Activated effector memory CD4-positive, alpha-beta T cell treated with Interleukin-2 at 50 U/mL for 16 hours (primary cell): Measurements from ENCODE around the gene CRIM1.

ENCODE experiments used
- DNase-seq: peaks from one replicate; pipeline ENCODE4 v3.0.0-alpha.2; 2020

Gene CRIM1

DNA sequence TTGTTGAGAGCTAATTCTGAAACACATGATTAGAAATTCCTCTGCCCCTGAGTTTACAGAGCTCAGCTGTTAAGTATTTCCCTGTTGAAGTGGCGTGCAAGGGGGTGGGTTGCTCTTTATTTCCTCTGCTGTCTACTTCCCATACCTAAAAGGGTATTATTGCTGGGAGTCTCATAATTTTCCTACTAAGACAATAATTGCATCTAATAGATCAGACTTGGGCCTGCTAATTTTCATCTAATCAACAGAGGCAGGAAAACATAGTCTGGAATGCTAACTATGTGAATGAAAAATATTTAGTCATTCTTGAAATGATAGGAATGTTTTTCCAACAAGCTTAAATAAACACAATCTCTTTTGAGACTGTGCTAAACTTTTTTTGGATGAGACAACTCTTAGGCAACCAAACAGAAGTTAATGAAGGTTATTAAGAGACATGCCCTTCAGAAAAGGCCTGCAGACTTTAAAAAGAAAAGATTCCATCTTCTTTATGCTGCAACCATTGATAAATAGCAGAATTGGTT lies 131.0 kb downstream of the CRIM1 start:
- no peak for DNase-seq

DNA sequence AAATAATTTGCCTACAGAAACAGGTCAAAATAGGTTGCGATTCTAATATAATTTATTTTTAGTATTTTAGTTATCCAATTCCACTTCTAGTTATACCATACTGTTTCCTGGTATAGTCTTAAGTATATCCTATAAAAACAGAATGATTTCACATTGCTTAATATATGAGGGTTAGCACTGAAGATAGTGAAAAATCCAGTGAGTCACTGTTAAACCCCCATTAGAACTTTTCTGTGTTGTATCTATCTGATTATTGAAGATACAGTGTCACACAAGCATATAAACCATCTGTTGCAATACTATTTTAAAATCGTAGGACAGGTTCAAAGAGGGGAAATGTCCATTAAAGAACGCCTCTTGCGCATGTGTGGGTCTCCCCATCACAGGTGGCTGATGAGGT lies 132.4 kb downstream of the CRIM1 start:
- DNase-seq: no peak

DNA sequence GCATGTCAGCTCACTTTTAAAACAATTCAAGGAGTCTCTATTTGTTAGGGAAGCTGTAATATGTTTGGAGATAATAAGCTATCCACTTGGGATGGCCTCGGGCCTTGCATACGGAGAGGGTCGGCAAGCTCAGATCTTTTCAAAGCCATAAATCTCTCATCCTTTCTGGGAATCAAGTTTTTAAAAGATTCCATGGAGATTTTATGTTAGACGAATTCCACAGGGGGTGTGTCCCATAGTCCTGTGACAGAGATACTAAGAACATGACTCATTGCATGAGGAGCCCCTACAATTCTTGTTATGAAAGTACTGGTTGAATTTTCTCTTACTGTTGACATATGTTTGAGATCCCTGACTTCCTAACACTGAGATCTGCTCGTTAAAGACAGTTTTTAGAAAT lies 133.7 kb downstream of the CRIM1 start:
- DNase-seq: no peak

DNA sequence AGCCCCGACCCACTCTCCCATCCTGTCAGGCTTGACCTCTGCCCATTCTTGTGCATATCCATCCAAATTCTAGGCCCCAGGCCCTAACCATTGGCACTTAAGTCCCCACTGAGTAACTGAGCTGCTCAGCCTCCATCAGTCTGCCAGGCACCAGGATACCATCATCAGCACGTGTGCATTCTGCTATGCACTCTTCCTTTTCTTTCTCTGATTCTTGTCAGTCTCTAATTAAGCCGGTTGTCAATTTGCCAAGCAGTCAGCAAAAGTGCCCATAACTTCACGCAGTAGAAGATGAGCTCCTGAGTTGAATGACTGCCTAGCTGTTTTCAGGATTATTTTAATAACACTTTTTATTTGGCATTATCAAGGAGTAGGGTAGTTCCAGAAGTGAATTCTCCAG lies 135.2 kb downstream of the CRIM1 start:
- no peak for DNase-seq

DNA sequence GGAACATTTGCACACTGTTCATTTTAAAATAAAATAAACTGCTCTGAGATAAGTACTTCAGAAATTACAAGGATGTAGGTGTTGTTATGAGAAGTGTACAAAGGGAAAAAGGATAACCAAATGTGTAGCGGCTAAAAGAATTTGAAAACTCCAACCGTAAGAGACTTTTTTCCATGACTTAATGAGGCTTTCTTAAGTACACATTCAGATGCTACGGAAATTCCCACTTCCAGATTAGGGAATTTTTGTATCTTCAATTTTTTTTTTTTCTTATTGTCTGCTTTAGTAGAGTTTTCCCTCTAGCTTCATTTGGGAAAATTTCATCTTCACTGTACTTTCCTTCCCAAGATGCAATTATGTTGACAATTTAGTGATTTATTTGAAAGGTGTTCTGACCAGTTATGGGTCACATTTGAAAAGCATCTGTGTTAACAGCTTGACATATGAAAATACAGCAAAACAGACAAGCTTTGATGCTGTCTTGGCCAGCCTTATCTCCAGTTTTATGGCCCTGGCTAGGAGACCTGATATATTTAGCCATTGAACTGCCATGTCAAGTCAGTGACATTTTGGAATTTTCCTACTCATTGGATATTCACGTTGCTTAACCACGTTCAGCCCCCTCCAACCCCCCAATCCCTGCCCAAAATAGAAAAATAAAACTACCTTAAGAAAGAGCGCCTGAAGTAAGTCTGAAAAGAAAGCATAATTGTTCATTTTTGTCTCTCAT lies 136.8 kb downstream of the CRIM1 start:
- DNase-seq: no peak

DNA sequence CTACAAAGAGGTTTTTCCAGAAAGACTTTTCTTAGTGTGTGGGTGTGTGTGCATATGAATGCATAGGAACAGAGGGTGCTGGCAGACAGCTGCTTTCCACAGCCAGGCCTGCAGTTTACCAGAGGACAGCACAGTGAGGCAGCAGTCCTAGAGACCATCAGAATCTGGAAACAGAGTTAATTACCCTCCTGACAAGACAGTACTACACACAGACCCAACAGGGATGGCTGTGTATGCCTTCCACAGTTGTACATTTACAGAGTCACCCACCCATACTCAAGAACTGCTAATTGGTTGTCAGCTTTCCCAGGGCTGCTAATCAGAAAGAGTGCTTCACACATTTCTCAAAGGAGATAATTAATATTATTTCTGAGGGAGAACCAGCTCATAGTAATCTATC lies 137.7 kb downstream of the CRIM1 start:
- no peak for DNase-seq

DNA sequence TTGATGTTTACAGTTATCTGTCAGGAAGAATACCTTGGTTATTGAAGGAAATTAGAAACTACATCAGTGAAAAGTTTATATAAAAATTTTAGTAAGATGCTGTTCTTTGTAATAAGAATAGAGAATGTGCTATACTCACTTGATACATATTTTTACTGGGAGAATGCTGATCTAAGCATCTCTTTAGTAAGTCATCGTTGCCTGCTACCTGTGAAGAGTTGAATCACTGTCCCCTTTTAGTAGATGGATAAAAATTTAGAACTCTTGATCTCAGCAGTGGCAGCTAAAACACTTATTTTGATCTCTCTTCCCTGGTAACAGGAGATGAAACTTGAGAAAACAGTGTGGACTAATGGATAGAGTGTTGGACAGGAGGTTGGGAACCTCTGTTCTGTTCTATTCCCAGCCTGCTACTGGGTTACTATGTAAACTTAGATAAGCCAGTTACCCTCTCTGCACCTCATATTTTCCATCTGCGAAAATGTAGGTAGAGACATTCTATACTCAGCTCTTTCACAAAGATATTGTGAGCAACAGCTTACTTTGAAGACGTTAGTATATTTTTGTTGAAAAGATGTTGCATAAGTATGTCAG lies 142.1 kb downstream of the CRIM1 start:
- DNase-seq: no peak

DNA sequence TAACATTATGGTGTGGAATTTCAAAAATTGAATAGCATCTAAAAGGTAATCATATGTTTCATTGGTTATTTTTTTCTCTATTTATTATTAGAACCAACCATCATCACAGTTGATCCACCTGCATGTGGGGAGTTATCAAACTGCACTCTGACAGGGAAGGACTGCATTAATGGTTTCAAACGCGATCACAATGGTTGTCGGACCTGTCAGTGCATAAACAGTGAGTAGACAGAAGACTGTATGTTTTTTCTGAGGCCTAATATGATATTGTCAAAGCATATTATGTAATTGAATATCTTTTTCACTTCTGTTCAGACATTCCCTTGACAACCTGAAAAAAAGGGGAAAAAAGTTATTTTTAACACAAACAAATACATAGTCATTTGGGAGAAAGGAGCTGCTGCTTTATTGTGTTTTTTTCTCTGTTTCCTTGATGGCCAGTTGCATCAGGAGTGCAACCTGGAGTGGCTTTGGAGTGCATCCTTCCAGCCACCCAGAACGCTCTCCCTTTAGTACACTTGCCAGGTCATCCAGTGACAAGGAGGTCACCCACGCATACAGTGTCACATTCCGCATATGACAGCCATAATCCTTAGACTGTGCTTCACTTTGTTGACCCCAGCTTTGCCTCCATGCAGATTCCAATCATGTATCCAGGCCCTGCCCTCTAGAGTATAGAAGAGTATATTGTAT lies 143.7 kb downstream of the CRIM1 start:
- DNase-seq: no peak

DNA sequence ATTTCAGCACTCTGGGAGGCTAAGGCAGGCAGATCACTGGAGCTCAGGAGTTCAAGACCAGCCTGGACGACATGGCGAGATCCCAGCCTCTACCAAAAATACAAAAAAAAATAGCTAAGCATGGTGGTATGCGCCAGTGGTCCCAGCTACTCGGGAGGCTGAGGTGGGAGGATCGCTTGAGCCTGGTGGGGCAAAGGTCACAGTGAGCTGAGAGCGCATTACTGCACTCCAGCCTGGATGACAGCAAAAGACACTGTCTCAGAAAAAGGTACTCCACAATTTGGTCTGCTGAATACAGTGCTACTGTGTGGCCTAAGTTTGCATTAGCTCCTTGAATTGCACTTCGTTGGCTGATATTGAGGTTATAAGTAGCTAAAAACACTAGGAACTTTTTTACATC lies 144.5 kb downstream of the CRIM1 start:
- DNase-seq: no peak

DNA sequence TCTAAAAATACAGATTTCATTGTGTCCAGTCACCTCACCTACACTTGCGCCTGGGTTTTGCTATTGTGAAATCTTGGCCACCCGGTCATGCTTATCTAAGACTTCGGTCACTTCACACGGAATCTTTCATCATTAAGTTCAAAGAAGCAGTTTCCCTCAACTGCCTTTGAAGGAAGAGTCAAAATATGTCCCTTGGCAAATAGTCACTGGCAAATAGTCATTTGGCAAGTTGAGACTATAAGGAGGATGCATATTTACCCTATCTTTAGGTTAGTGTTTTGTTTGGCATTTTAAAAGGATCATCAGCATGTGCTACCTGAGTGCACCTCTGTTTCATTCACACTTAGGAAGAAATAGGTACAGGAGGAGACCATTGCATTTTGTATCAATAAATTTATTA lies 146.5 kb downstream of the CRIM1 start:
- DNase-seq: no peak

DNA sequence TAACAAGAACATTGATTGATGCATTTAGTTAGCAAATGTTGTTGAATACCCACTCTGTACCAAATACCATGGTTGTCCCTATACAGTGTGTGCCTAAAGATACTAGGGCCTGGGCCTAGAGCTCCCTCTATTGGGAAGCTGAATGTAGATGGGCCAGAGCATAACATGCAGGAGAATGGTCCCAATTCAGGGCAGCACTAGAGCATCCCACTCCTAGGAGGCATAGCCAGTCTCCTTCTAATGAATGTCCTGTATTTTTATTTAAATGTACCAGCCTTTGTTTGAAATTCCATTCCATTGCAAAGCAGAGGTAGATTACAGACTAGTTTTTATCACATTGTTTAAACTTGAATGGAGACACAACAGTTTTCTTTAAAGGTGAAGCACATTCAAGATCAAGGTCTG lies 151.8 kb downstream of the CRIM1 start:
- no peak for DNase-seq

DNA sequence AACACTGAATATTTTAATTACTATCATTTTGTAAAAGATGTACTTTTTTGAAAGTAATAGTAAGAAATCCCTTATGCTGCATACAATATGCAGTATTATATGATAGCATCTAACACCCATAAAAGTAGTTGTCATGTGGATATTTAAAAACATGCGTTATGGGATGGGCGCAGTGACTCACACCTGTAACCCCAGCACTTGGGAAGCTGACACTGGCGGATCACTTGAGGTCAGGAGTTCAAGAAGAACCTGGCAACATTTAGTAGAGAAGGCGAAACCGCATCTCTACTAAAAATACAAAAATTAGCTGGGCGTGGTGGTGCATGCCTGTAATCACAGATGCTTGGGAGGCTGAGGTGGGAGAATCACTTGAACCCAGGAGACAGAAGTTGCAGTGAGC lies 153.5 kb downstream of the CRIM1 start:
- DNase-seq: no peak

DNA sequence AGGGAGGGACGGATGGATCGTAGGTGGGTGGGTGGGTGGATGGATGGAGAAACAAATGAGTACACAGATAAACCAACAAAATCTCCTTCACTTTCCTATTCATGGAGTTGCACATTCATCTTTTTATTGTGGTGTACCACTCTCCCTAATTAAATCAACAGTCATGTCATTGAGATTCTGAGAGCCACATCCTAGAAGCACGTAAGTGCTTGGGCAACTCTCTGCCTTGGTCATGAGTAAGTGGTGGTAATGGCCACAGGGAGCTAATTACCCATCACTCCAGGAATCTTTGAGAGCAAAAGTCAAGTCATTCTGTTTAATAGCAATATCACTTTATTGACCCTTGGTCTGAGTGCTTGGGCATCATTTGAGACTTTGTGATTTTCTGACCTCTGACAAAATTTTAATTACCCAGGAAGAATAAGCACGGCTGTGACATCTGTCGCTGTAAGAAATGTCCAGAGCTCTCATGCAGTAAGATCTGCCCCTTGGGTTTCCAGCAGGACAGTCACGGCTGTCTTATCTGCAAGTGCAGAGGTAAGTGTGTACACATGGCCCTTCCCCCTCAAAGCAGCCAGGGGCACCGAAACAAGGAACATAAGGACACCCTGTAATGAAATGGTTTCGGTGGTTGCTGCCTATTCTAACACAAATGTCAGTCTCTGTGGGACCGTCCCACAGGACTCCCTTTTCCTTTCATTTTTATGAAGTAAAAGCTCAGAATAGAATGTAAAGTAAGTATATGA lies 156.5 kb downstream of the CRIM1 start:
- no peak for DNase-seq

DNA sequence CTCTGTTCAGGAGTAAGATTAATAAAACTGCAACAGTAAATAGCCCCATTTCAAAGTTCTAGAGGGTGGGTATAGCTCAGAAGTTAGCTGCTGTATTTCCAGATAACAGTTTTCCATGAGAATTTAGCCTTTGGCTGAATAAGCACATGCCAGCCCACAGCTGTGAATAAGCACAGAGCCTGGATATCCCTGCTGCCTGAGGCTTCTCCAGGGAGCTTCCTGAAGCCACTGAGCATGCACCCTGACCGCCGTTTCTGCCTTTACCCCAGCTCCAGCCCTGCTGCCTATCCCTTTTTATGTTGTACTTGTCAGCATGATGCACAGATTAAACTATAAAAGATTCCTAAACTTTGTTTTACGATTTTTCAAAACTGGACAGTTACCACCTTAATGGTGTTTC lies 157.1 kb downstream of the CRIM1 start:
- no peak for DNase-seq

DNA sequence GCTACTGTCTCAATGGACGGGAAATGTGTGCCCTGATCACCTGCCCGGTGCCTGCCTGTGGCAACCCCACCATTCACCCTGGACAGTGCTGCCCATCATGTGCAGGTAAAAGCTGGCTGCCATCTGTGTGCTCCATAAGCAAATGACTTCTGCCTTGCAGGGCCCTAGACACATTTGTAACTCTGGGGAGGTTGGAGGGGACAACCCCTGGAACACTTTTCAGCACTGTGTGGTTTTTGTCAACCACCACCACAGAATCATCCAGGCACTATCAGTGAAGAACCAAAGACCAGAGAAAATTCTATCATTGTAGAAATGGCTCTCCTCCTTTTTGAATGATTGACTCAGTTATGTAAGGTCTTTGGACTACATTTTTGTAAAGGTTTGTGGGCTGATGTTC lies 158.1 kb downstream of the CRIM1 start:
- no peak for DNase-seq

DNA sequence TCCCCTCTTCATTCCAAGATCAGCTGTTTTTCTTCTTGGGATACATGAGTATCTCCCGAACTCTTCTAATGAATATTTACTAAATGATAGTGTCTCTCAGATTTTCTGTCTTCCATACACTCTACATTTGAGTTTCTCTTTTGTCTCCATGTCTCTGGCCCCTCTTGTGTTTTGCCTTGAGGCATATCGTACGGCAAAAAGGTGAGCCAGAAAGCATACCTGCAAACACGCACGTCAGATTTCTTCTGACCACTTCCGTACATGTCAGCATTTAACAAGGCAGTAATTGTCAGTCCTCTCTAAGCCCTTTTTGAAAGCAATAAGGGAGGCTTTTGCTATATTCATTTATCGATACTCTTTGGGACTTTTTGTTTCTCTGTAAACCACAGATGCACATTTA lies 160.0 kb downstream of the CRIM1 start:
- no peak for DNase-seq

DNA sequence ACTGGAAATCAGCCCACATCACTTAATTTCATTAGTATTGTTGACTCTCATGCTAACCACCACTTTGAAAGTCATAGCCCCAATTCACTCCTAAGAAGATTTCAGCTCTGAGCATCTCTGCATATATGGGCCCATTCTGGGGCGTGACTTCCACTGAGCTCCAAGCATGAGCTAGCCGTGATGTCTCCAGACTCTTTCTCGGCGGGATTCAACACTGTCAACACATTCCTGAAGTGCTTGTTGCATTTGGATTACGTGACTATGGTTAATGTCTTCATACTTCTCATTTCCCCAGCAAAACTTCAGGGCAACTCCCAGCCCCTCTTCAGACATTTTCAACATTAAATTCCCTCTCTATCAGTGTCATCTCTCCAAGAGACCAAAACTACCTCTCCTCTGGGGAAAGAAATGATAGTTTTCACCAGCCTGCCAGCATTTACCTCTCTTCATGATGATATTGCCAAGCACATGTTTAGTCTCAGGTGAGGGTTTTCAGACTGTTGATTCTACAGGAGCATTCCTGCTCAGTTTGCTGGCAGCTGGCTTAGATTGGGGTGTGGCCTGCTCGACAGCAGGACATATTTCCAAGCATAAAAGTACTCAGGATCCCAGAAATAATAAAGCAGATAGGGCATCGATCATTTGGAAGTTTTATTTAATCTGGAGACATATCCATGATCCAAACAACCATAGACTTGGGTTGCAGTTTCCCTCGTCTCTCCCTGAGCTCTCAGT lies 160.7 kb downstream of the CRIM1 start:
- DNase-seq: no peak

DNA sequence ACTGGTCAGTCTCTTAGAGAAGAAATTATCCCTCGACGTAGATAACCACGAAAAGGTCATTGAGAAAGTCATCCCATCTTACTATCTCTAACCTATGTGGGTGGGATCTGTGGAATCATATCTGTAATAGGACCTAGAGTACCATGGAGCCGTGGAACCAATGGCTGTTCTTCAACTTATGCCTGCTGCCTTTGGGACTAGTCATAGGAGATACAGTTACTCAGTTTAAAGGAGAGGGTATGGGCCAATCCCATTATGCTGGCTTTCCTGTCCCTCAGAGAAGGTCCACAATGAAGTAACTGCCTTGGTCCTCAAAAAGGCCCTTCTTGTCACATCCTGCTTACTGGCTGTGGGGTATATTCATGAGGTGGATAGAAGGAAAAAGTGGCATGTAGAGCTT lies 164.9 kb downstream of the CRIM1 start:
- no peak for DNase-seq

DNA sequence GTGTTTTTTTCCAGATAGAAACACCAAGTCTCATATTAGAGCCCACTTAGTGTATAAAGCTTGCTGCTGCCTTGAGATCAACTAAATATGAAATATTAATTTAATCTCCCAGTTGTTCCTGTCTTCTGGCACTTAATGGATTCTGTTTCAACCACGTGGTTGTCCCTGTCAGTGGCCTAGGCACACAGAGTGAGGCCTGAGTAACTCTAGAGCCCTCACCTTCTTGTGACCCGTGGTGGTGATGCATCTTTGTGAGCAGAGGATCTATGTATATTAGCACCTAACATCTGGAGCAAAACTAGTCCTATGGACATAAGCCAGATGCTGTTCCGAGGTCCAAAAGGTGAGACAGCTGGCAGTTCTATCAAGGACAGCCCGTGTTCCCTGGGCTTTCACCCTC lies 167.6 kb downstream of the CRIM1 start:
- DNase-seq: no peak

DNA sequence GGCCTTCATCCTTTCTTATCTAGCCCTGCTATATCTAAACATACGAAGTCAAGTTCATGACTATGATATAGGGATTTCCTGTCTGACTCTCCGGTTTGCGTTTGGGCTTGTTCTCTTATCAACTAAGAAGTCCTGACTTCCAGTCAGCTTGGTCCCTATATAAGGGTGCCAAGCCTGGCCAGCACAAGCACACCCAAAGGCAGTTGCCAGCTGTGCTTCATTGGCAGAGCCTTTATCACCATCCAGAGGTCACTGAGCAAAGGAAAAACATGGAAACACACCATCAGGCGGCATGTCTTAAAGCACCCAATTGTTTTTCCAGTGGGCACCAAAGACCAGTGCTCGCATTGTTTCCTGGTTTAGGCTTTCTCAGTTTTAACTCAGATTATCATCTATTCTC lies 169.7 kb downstream of the CRIM1 start:
- no peak for DNase-seq

DNA sequence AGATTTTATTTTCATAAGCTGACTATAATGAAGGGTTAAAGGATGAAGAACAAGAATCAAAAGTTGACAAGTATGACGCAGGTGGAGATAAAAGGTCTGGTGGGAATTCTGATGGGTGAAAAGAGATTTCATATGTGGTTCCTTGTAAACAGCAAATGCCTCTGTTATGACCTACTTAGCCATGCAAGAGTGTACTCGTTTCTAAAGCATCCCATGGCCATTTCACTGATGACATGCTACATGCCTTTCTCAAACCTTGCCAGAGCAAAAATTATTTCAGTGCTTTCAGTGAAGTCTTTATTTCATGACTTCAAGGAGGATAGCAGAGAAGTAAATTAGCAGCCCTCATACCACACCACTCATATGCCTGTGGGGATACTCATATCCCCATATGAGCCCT lies 170.6 kb downstream of the CRIM1 start:
- no peak for DNase-seq

DNA sequence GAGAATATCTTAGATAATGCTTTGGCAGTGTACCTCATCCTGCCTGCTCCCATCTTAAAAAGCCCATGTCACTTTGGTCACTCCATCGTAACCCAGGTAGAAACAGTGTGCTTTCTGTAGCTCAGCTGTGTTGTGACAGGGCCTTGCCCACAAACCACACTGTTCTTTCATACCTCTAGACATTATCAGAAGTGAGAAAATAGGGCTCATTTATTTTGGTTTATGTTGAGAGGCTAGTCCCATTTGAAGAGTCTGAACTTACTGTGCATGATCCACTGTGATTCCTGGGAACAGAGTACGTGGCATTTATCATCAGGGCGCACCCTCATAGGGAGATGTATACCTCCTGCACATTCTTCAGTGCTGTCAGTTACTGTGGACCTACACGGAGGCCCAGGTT lies 172.7 kb downstream of the CRIM1 start:
- DNase-seq: no peak
